HG03521 (cell line): Measurements from ENCODE around the gene NARS2.
"Not testable (repeated sequence)": the region's sequence is repeated elsewhere in the genome, so short reads cannot be mapped to it uniquely, and the experiment has no call there.

Experiments used
- ATAC-seq: cut with Tn5 transposase; IDR thresholded peaks from one replicate; pipeline ENCODE4 v1.9.1; 2021; ENCODE audit warnings: mild to moderate bottlenecking, moderate library complexity; ENCODE audit not compliant: unreplicated experiment

NARS2 gene

DNA sequence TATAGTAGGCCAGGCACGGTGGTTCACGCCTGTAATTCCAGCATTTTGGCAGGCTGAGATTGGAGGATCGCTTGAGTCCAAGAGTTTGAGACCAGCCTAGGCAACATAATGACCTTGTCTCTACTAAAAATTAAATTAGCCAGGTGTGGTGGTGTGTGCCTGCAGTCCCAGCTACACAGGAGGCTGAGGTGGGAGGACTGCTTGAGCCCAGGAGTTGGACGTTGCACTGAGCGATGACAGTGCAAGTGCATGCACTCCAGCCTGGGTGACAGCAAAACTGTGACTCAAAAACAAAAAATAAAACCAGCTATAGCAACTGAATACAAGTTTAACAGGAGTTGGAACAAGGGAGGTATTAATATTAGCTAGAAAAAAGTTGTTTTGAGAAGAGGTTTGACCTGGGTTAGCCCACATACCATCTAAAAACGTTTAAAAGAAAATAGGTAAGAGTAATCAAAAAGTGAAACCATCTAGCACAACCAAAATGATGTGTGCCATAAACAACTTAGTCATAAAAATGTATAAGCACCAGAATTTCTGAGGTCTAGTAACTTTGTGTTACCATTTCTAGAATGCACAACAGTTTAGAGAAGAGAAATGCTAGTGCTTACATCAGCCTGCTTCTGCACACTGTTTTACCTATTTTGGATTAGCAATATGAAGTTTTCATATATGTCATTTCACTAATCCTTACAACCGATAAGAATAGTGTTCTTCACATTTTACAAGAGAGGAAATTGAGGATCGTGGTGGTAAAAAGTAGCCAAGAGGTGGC is 26.5 kb downstream of the NARS2 start:
- no peak for ATAC-seq

- no peak for ATAC-seq
Measured at GRCh38 chr11:78542007-78542406, 32.7 kb downstream of the NARS2 start.

DNA sequence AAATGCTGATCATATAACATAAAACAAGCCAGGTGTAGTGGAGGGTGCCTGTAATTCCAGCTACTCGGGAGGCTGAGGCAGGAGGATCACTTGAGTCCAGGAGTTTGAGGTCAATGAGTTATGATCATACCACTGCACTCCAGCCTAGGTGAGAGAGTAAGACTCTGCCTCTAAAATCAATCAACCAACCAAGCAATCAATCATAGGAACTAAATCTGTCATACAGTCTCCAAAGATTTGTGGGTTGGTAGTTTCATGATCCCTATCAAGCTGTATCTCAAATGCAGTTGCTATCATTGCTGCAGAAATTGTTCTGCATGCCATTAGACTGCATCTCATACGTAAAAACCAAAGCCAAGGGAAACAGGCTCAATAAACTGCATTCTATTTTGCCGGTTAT is 33.1 kb downstream of the NARS2 start:
- no peak for ATAC-seq

- no peak for ATAC-seq
Measured at GRCh38 chr11:78540256-78540655, 34.4 kb downstream of the NARS2 start.

DNA sequence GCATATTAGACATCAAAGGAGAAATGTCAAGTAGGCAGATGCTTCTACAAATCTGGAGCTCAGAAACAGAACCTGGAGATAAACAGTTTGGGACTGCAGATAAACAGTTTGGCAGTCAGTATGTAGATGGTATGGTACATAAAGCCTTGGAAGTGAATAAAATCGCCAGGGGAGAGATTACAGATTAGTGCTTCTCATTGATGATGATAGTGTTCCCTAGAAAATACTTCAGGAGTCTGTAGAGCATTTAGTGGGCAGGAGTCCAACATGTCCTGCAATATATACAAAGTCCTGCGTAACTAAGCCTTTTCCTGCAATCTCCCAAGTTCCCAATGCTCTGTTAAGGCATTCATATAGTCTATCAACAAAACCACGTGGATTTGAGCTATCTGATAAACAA is 35.2 kb downstream of the NARS2 start:
- no peak for ATAC-seq

- no peak for ATAC-seq
Measured at GRCh38 chr11:78536933-78537332, 37.7 kb downstream of the NARS2 start.

- no peak for ATAC-seq
Measured at GRCh38 chr11:78535920-78536319, 38.7 kb downstream of the NARS2 start.

- no peak for ATAC-seq
Measured at GRCh38 chr11:78535027-78535426, 39.6 kb downstream of the NARS2 start.

DNA sequence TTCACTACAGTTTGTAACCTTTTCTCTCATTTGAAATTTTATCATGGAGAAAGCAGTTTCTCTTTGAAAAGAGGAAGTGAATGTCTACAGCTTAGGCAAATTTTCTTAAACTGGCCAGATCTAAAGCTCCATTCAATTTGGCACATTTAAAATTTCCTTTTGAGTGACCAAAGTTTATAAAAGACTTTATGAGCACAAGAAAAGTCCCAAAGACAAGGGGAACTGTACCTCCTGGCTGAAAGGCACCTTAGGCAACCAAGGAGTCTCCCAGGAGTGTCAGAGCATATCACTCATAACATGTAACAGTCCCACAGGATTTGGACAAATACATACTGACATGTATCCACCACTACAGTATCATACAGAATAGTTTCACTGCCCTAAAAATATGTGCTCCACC is 41.3 kb downstream of the NARS2 start:
- ATAC-seq, result peak; percentile 52

DNA sequence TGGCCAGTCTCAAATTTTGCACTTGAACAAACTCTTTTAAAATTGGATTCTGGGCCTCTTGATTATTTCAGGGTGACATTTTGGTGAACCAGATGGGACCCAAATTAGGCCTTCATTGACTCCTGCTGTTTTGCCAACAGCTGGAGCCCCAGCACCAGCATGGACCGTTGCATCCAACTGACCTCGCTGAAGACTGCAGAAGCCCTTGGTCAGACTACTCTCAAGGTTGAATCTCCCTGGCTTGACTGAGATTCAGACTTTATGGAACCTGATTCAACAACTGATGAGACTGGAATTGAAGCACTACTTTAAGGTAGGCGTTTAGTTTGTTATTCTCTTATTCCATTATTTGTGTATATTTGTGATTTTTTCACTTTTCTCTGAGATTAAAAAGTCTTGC is 41.7 kb downstream of the NARS2 start:
- peak; percentile 33 for ATAC-seq

DNA sequence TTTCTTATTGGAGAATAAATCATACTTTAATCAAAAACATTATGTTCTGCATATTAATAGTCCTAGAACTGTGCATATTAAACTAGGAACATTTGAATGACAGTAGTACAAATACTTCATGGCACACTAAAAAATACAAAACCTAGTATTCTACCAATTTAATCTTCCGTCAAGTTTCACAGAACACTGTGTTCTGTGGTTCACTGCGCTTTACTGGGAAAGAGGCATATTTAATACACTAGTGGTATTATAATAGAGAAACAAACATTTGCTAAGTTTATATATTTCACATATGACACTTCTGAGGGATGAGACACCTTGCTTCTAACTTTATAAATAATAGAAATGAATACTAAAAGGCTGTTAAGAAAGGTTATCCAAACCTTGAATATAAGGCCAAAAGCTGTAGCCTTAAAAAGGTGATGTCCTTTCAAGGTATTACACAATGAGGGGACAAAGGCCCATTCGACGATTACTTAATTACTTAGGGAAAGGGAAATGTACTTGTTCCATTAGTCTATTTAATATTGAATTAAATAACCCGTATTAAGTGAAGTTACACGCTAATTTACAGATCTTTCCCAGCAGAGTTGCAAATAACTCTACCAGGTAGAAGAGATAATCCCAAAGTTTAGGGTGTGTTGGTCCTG is 48.0 kb downstream of the NARS2 start:
- no peak for ATAC-seq

GRCh38 chr11:78525720-78526119 is 48.9 kb downstream of the NARS2 start:
- ATAC-seq, result no peak

- no peak for ATAC-seq
Measured at GRCh38 chr11:78520230-78520629, 54.4 kb downstream of the NARS2 start.

- no peak for ATAC-seq
Measured at GRCh38 chr11:78516281-78516680, 58.4 kb downstream of the NARS2 start.

DNA sequence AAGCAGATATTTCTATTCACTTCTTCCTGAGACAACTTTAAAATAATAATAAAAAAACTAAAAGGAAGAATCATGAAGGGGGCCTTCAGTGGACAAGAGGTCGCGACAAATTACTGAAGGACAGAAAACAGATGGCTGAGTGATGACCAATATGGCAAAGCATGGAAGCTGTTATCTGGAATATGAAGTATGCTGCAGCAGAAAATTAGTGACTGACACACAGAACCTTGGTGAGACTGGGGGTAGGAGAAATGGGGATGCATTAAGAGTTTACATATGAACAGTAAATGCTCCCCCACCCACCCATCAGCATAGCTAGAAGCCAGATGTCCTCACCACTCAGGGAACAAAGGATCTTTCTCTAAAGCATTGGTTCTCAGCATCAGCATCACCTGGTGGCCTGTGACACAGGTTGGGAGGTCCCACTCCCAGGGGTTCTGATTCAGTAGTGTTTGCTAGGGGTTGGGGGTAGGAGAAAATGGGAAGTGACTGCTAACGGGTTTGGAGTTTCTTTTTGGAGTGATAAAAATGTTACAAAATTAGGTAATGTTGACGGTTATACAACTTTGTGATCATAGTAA is 59.7 kb downstream of the NARS2 start:
- no peak for ATAC-seq

- not testable (repeated sequence) for ATAC-seq
Measured at GRCh38 chr11:78513085-78513484, 61.6 kb downstream of the NARS2 start.

DNA sequence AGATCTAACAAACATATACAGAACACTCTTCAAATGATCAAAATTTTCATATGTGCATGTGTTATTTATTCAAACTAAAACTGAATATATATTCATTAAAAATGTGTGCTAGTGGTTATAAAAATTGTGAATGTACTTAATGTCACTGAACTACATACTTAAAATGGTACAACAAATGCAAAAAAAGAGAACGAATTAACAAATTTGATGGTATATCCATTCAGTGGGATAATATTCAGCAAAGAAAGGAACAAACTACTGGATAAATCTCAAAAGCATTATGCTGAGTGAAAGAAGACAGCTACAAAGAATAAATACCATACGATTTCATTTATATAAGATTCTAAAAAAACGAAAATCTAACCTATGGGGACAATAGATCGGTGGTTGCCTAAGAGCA is 64.1 kb downstream of the NARS2 start:
- no peak for ATAC-seq

DNA sequence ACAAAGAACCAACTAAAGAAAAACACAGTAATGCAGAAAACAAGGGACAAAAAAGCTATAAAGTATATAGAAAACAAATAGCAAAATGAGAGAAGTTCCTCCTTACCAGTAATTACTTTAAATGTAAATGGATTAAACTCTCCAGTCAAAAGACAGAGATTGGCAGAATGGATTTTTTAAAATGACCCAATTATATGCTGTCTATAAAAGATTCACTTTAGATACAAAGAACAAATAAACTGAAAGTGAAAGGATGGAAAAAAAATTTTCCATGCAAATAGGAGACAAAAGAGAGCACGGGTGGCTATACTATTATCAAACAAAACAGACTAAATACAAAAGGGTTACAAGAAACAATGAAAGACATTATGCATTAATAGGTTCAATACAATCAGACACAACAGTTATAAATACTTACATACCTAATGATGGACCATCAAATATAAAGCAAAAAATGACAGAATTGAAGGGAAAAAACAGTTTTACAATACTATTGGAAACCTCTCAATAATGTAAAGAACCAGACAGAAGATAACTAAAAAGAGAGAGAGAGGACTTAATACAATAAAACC is 64.6 kb downstream of the NARS2 start:
- no peak for ATAC-seq

DNA sequence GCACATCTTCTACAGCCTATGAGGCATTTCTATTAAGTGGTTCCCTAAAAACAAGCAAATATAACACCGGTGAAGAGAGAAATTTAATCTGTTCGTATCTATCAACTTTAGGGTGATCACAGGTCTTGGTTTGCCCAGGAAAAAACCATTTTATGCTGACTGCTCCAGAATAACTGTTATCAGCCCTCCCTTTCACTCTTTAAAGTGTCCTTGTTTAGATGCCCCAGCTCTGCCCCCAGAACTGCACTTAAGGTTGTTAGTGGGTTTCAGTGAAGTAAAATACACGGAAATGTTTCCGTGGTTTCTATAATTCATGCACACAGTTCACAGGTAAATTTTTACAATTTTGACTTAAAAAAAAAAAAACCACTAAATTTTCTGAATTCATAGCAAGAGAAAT is 70.0 kb downstream of the NARS2 start:
- ATAC-seq, result no peak

GRCh38 chr11:78504181-78504580 is 70.5 kb downstream of the NARS2 start:
- no peak for ATAC-seq

DNA sequence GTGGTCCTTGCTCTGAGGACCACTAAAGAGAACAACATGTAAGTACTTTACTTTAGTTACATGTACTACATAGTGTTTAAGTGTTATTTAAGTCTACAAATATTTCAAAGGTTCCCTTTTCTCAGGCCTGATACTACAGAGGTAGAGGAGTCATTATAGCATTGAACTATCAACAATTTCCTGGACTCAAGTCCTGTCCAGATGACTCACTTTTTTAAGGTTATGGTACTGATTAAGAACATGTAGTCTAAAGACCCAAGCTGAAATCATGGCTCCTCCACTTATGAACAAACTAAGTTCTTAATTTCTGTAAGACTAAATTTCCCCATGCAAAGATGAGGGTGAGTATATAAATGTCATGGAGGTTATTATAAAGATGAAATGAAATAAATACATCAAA is 74.7 kb downstream of the NARS2 start:
- no peak for ATAC-seq

GRCh38 chr11:78497293-78497692 is 77.4 kb downstream of the NARS2 start:
- ATAC-seq, result no peak
